SK-N-SH (cell line): ENCODE data around the gene RMDN3. TPM values are rescaled to one million over a fixed set of nuclear protein-coding genes. Genes with fewer than 3 reads are reported as not detected.

Source experiments
- CTCF ChIA-PET: fragments of 300-600, 350-600 bp; formaldehyde crosslinking; extraction: SDS; loops from one replicate; lab custom pipeline; 2021; lab: Yijun Ruan, JAX
- POLR2A ChIA-PET: fragments of 350-600 bp; sonication (Branson Sonifier 250); formaldehyde crosslinking; extraction: SDS; loops from one replicate; lab custom pipeline; 2020; ENCODE audit warnings: antibody characterized with exemption, inconsistent platforms; lab: Yijun Ruan, JAX
- DNase-seq: peaks from one replicate; pipeline ENCODE4 v3.0.0; 2012
- H2AFZ ChIP-seq: fragments of 200-600 bp; sonication (generic); 2 replicates; pipeline ENCODE4 v1.8.1; 2016; ENCODE audit warnings: antibody characterized with exemption, mild to moderate bottlenecking, low read depth
- H3F3A ChIP-seq: fragments of 200-600 bp; sonication (generic); replicated peaks from 2 replicates; pipeline ENCODE3; 2016; ENCODE audit warnings: antibody characterized with exemption, mild to moderate bottlenecking; ENCODE audit not compliant: insufficient read depth
- H3K27ac ChIP-seq, 2 experiments: fragments of 200-500 bp in 1 of 2; fragments of 200-600 bp in 1 of 2; sonication (Bioruptor generic) in 1 of 2; sonication (generic), shearing (Covaris generic) in 1 of 2; 2 replicates each; pipeline versions ENCODE4 v1.5.1 to v1.6.1; 2014 to 2016; ENCODE audit warnings: low read depth in 2 of 2, inconsistent platforms in 1 of 2, low read length in 1 of 2, mild to moderate bottlenecking in 1 of 2, mixed read lengths in 1 of 2
- H3K27me3 ChIP-seq: fragments of 200-600 bp; sonication (generic), shearing (Covaris generic); 2 replicates; pipeline ENCODE4 v1.6.1; 2016; ENCODE audit warnings: mixed run types; ENCODE audit not compliant: insufficient read depth
- H3K36me3 ChIP-seq, 2 experiments: fragments of 200-500 bp in 1 of 2; fragments of 200-600 bp in 1 of 2; sonication (Bioruptor generic) in 1 of 2; sonication (generic) in 1 of 2; replicated peaks in 1 of 2; 2 replicates each; pipeline versions ENCODE3 to v1.5.1; 2014 to 2016; ENCODE audit warnings: low read length in 1 of 2, mild to moderate bottlenecking in 1 of 2; ENCODE audit not compliant: insufficient read depth in 2 of 2, control insufficient read depth in 1 of 2
- H3K4me1 ChIP-seq, 2 experiments: fragments of 200-500 bp in 1 of 2; fragments of 200-600 bp in 1 of 2; sonication (Bioruptor generic) in 1 of 2; sonication (generic), shearing (Covaris generic) in 1 of 2; 2 replicates each; pipeline versions ENCODE4 v1.5.1 to v1.6.1; 2014 to 2016; ENCODE audit warnings: low read depth in 1 of 2, low read length in 1 of 2, mixed run types in 1 of 2; ENCODE audit not compliant: insufficient read depth in 2 of 2, control insufficient read depth in 1 of 2
- H3K4me2 ChIP-seq: fragments of 200-600 bp; sonication (generic), shearing (Covaris generic); 2 replicates; pipeline ENCODE4 v1.6.1; 2017; ENCODE audit warnings: mixed run types
- H3K4me3 ChIP-seq, 2 experiments: fragments of 200-500 bp in 1 of 2; fragments of 200-600 bp in 1 of 2; sonication (Bioruptor generic) in 1 of 2; sonication (generic), shearing (Covaris generic) in 1 of 2; 2 replicates each; pipeline versions ENCODE4 v1.5.1 to v1.8.1; 2014 to 2016; ENCODE audit warnings: low read depth in 2 of 2, inconsistent platforms in 1 of 2, low read length in 1 of 2, mild to moderate bottlenecking in 1 of 2, mixed read lengths in 1 of 2, moderate library complexity in 1 of 2
- H3K79me2 ChIP-seq: fragments of 200-600 bp; sonication (generic); 2 replicates; pipeline ENCODE4 v1.8.1; 2017; ENCODE audit warnings: mild to moderate bottlenecking; ENCODE audit not compliant: insufficient read depth
- H3K9ac ChIP-seq: fragments of 200-600 bp; sonication (generic); 2 replicates; pipeline ENCODE4 v1.6.1; 2017; ENCODE audit warnings: mixed run types
- H3K9me2 ChIP-seq: fragments of 200-600 bp; sonication (generic); 2 replicates; pipeline ENCODE4 v1.6.1; 2017; ENCODE audit warnings: mixed run types
- H3K9me3 ChIP-seq: fragments of 200-600 bp; sonication (generic); 2 replicates; pipeline ENCODE4 v1.6.1; 2017; ENCODE audit warnings: mixed run types, mild to moderate bottlenecking, moderate library complexity
- H4K20me1 ChIP-seq: fragments of 200-600 bp; sonication (generic); 2 replicates; pipeline ENCODE4 v1.6.1; 2017; ENCODE audit warnings: mild to moderate bottlenecking, mixed run types; ENCODE audit not compliant: insufficient read depth
- CHD2 ChIP-seq: fragments of 150-350 bp; IDR thresholded peaks from 2 replicates; pipeline ENCODE4 v1.6.1; 2018; ENCODE audit warnings: low read length; ENCODE audit not compliant: partially characterized antibody
- EZH2phosphoT487 ChIP-seq: fragments of 200-600 bp; sonication (generic); IDR thresholded peaks from 2 replicates; pipeline ENCODE4 v1.6.1; 2017; ENCODE audit warnings: low read depth, mixed run types, mild to moderate bottlenecking, antibody characterized with exemption, moderate library complexity, borderline replicate concordance
- FOXJ3 ChIP-seq: sonication (generic); formaldehyde crosslinking; IDR thresholded peaks from 2 replicates; pipeline ENCODE4 v1.5.1; 2020; ENCODE audit warnings: mild to moderate bottlenecking, missing genetic modification reagents
- FOXM1 ChIP-seq: IDR thresholded peaks from 2 replicates; pipeline ENCODE4 v1.4.0; 2012; ENCODE audit warnings: low read depth, mild to moderate bottlenecking
- GABPA ChIP-seq: IDR thresholded peaks from 2 replicates; pipeline ENCODE4 v1.4.0; 2012; ENCODE audit warnings: low read depth, mild to moderate bottlenecking
- GATA2 ChIP-seq: sonication (generic); formaldehyde crosslinking; IDR thresholded peaks from 2 replicates; pipeline ENCODE4 v1.5.0; 2020; ENCODE audit warnings: mild to moderate bottlenecking, missing genetic modification reagents
- JUND ChIP-seq: IDR thresholded peaks from 2 replicates; pipeline ENCODE4 v1.4.0; 2012
- MEF2A ChIP-seq: IDR thresholded peaks from 2 replicates; pipeline ENCODE4 v1.4.0; 2012; ENCODE audit warnings: low read depth, borderline replicate concordance
- MXI1 ChIP-seq: IDR thresholded peaks from 2 replicates; pipeline ENCODE4 v1.6.1; 2012; ENCODE audit warnings: mild to moderate bottlenecking, low read depth, low read length, improper control_type of control experiment
- NFIC ChIP-seq: IDR thresholded peaks from 2 replicates; pipeline ENCODE4 v1.4.0; 2012; ENCODE audit warnings: borderline replicate concordance
- PBX3 ChIP-seq: IDR thresholded peaks from 2 replicates; pipeline ENCODE4; 2012
- RAD21 ChIP-seq: IDR thresholded peaks from 2 replicates; pipeline ENCODE4 v1.6.1; 2012; ENCODE audit warnings: mild to moderate bottlenecking, low read length
- RXRA ChIP-seq: IDR thresholded peaks from 2 replicates; pipeline ENCODE4 v1.4.0; 2012; ENCODE audit warnings: low read depth, mild to moderate bottlenecking, borderline replicate concordance
- SMC3 ChIP-seq: IDR thresholded peaks from 2 replicates; pipeline ENCODE4 v1.6.1; 2012; ENCODE audit warnings: low read depth, low read length, improper control_type of control experiment
- TAF1 ChIP-seq: IDR thresholded peaks from 2 replicates; pipeline ENCODE4 v1.6.1; 2012; ENCODE audit warnings: low read depth, mild to moderate bottlenecking, low read length, moderate library complexity, borderline replicate concordance
- TCF12 ChIP-seq: IDR thresholded peaks from 2 replicates; pipeline ENCODE4 v1.4.0; 2012
- TEAD4 ChIP-seq: IDR thresholded peaks from 2 replicates; pipeline ENCODE4 v1.4.0; 2012; ENCODE audit warnings: mild to moderate bottlenecking, borderline replicate concordance; ENCODE audit not compliant: insufficient read depth
- USF1 ChIP-seq: IDR thresholded peaks from 2 replicates; pipeline ENCODE4 v1.4.0; 2012; ENCODE audit warnings: low read depth, borderline replicate concordance
- YY1 ChIP-seq: IDR thresholded peaks from 2 replicates; pipeline ENCODE4 v1.4.0; 2012; ENCODE audit warnings: low read depth, mild to moderate bottlenecking
- WGBS: methylation state at CpG from one replicate; pipeline ENCODE4 v1.1.6; 2017; ENCODE audit warnings: low lambda C conversion rate; 5-methylcytosine and 5-hydroxymethylcytosine counted together
- polyA plus RNA-seq, 3 experiments: library from polyadenylated mRNA; depleted of rRNA; stranded (reverse); fragments of >200 nt; gene quantifications; 2 replicates each; pipeline ENCODE4 v1.2.3, GENCODE V29; 2012
- TF ChIP-seq, protein P1 (sequence below): IDR thresholded peaks from 2 replicates; pipeline ENCODE4 v1.4.0; 2012; ENCODE audit warnings: low read depth
- TF ChIP-seq, protein P2 (sequence below): fragments of 150-350 bp; IDR thresholded peaks from 2 replicates; pipeline ENCODE4 v1.6.1; 2016; ENCODE audit warnings: mild to moderate bottlenecking, low read depth, low read length
- TF ChIP-seq, protein P3 (sequence below): IDR thresholded peaks from 2 replicates; pipeline ENCODE4 v1.4.0; 2012; ENCODE audit warnings: low read depth, borderline replicate concordance

Gene RMDN3
- polyA plus RNA-seq, 1 of the 3 experiments (the other 2 are of a cell fraction) = 33.0 TPM

DNA sequence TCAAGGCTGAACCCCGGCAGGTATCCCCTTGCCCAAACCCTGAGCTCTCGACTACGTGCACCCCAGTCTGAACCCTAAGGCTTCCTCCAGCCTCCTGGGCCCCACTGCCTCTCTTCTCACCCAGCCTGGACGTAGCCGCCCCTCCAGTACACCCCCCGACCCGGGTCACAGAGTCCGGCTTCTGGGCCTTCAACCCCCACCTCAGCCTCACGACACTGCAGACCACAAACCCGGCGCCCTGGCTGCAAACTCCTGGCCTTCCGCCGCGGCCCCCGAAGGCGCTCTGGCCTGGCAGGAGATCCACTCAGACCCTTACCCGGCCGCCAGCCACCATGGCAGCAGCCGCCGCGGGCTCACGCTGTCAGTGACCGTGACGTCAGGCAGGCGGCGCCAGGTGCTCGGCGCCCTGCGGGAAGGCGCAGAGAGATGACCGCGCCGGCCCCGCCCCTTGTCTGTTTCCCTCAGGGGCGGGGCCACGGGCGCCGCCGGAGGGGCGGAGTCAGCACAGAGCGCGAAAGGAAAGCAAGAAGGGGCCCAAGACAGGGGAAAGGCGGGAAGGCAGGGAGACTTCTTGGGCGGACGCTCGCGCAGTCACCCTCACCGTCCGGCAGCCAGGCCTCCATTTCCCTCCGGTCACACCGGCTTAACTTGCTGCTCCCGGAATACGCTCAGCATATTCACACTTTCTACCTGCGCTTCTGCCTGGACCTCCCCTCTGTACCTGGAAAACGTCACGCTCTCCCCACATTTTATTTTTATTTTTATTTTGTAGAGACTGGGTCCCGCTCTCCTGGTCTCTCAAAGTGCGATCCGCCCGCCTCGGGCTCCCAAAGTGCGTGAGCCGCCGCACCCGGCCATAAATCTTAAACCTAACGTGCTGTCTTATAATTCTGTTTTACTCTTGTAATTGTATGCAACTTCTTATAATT is at the start of gene RMDN3 (continued):
- peak; percentile 81 for TF ChIP-seq YY1
- TF ChIP-seq, protein P1, sequence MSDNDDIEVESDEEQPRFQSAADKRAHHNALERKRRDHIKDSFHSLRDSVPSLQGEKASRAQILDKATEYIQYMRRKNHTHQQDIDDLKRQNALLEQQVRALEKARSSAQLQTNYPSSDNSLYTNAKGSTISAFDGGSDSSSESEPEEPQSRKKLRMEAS = peak; percentile 86
- TF ChIP-seq RXRA = no peak
- TF ChIP-seq, protein P2, sequence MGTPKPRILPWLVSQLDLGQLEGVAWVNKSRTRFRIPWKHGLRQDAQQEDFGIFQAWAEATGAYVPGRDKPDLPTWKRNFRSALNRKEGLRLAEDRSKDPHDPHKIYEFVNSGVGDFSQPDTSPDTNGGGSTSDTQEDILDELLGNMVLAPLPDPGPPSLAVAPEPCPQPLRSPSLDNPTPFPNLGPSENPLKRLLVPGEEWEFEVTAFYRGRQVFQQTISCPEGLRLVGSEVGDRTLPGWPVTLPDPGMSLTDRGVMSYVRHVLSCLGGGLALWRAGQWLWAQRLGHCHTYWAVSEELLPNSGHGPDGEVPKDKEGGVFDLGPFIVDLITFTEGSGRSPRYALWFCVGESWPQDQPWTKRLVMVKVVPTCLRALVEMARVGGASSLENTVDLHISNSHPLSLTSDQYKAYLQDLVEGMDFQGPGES = no peak
- no peak for TF ChIP-seq GATA2 (CRISPR knock-in tag)
- no peak for TF ChIP-seq JUND
- TF ChIP-seq GABPA = no peak
- no peak for TF ChIP-seq FOXM1
- TF ChIP-seq, protein P3, sequence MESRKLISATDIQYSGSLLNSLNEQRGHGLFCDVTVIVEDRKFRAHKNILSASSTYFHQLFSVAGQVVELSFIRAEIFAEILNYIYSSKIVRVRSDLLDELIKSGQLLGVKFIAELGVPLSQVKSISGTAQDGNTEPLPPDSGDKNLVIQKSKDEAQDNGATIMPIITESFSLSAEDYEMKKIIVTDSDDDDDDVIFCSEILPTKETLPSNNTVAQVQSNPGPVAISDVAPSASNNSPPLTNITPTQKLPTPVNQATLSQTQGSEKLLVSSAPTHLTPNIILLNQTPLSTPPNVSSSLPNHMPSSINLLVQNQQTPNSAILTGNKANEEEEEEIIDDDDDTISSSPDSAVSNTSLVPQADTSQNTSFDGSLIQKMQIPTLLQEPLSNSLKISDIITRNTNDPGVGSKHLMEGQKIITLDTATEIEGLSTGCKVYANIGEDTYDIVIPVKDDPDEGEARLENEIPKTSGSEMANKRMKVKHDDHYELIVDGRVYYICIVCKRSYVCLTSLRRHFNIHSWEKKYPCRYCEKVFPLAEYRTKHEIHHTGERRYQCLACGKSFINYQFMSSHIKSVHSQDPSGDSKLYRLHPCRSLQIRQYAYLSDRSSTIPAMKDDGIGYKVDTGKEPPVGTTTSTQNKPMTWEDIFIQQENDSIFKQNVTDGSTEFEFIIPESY = no peak
- no peak; the same call in 1 of the 2 replicates for TF ChIP-seq SMC3
- TF ChIP-seq FOXJ3 (CRISPR knock-in tag) = no peak
- no peak for TF ChIP-seq MEF2A

- ChIA-PET CTCF (interaction anchor here (0.9 to 2.4 kb wide), 6 partner anchors 15 to 91 kb away, joined by 3 to 15 read pairs (median 4); partner anchors contain the start of gene VPS18), POLR2A (no interaction called here)
- no peaks in the 10 kb centered on the region for H4K20me1 ChIP-seq
- no peak overlapping the region for H3K9ac ChIP-seq
- no peak overlapping the region for H2AFZ ChIP-seq
- H3K4me3 ChIP-seq = no peak overlapping the region
- 96% methylated on average over 1 of the region's 1 CpG for WGBS
- no peak for DNase-seq
- TF ChIP-seq CHD2 = no peak
- no peak for TF ChIP-seq PBX3
- no peak for TF ChIP-seq GATA2 (CRISPR knock-in tag)
- no peak for TF ChIP-seq TEAD4
- TF ChIP-seq MEF2A = no peak
- TF ChIP-seq NFIC = no peak
- no peak for TF ChIP-seq TAF1
- no peak for TF ChIP-seq MXI1
- TF ChIP-seq USF1 = no peak
- no peak for TF ChIP-seq TCF12
- TF ChIP-seq EZH2phosphoT487 = no peak
- no peak for TF ChIP-seq GABPA
- TF ChIP-seq YY1 = no peak
- no peak for TF ChIP-seq RXRA
- no peak for TF ChIP-seq RAD21
- no peaks in the 10 kb centered on the region for H3K27me3 ChIP-seq
- H3K4me1 ChIP-seq = peaks cover 4 to 13% of the 10 kb centered on the region in 2 experiments; a peak in 1 of 4 replicates
- H3K36me3 ChIP-seq = peaks cover 0 to 9% of the 10 kb centered on the region in 2 experiments
- H3K9me3 ChIP-seq = no peaks in the 10 kb centered on the region
- peaks cover 81% of the 10 kb centered on the region for H3K79me2 ChIP-seq
- no peaks in the 10 kb centered on the region for H3K9me2 ChIP-seq
- H3K27ac ChIP-seq = no peak overlapping the region
- H3K4me2 ChIP-seq = no peak overlapping the region
- no peaks in the 10 kb centered on the region for H3F3A ChIP-seq
Observed at GRCh38 chr15:40803688-40804087, 48.6 kb upstream of the RMDN3 start.
